Stimulated activated CD4-positive, alpha-beta T cell treated with anti-CD3 and anti-CD28 coated beads, Interleukin-4, amount 100 ng/mL, for 4 hours (primary cell): ENCODE measurements around the gene LSM14B.

Experiments
- DNase-seq, 2 experiments: peaks; one replicate each; pipeline ENCODE4 v3.0.0-alpha.2; 2020

LSM14B gene

GRCh38 chr20:62164879-62165761 is 42.8 kb downstream of the LSM14B start:
- no peak for DNase-seq

- DNase-seq: no peak
Measured at GRCh38 chr20:62165762-62166399, 43.6 kb downstream of the LSM14B start.

GRCh38 chr20:62167474-62167873 is 45.2 kb downstream of the LSM14B start:
- DNase-seq: no peak

GRCh38 chr20:62168061-62168460 is 45.8 kb downstream of the LSM14B start:
- DNase-seq: no peak

GRCh38 chr20:62168890-62169435 is 46.7 kb downstream of the LSM14B start:
- no peak for DNase-seq

- no peak for DNase-seq
Measured at GRCh38 chr20:62170536-62170935, 48.3 kb downstream of the LSM14B start.

GRCh38 chr20:62171245-62171644 is 49.0 kb downstream of the LSM14B start:
- DNase-seq: no peak

GRCh38 chr20:62172666-62173065 is 50.4 kb downstream of the LSM14B start:
- DNase-seq: no peak

- no peak for DNase-seq
Measured at GRCh38 chr20:62174021-62174804, 51.9 kb downstream of the LSM14B start.

GRCh38 chr20:62174870-62175624 is 52.8 kb downstream of the LSM14B start:
- no peak for DNase-seq

- no peak for DNase-seq
Measured at GRCh38 chr20:62175711-62176110, 53.4 kb downstream of the LSM14B start.

GRCh38 chr20:62176866-62177265 is 54.6 kb downstream of the LSM14B start:
- no peak for DNase-seq

- no peak for DNase-seq
Measured at GRCh38 chr20:62177307-62177706, 55.0 kb downstream of the LSM14B start.

- DNase-seq: no peak
Measured at GRCh38 chr20:62178316-62179161, 56.3 kb downstream of the LSM14B start.

- DNase-seq: no peak
Measured at GRCh38 chr20:62179162-62179504, 56.9 kb downstream of the LSM14B start.

GRCh38 chr20:62181808-62182207 is 59.5 kb downstream of the LSM14B start:
- no peak for DNase-seq

GRCh38 chr20:62182469-62183425 is 60.5 kb downstream of the LSM14B start, which contains the start of gene MTG2:
Gene MTG2, plus strand, starts transcription at chr20:62183028. Its CDS starts 10,393 bp downstream, at chr20:62193421.
- DNase-seq: peak; percentile 93 to 94

- no peak for DNase-seq
Measured at GRCh38 chr20:62183426-62184142, 61.3 kb downstream of the LSM14B start.
